GM19395 (cell line): Measurements from ENCODE around the gene ADARB2.
A peak's percentile ranks its signal among the peaks of the same experiment; 100 is the strongest.

Experiments
- ATAC-seq: cut with Tn5 transposase; IDR thresholded peaks from one replicate; pipeline ENCODE4 v1.9.1; 2021; ENCODE audit warnings: mild to moderate bottlenecking, moderate library complexity; ENCODE audit not compliant: unreplicated experiment

Gene ADARB2

DNA sequence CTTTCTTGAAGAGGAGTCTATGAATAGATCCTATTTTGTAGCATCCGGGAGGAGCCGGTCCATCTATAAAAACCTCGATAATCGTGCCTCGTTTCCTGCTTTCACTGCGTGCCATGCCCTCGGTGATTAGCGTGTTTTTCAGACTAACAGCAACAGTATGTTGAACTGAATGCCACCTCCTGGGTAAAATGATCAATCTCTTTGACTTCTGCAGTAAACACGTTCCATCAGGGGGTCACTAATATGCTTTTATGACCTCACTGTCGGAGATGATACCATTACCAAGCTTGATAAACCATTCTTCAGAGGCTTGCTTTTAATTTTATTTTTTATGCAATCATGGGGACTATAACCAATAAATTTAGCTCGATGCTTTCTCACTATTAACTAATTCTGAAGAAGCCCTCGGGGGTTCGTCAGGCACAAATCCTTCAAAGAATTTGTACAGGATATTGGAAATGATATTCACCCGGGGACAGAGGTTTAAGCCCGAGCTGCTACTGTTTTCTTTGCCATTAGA lies 228.3 kb downstream of the ADARB2 start:
- no peak for ATAC-seq

DNA sequence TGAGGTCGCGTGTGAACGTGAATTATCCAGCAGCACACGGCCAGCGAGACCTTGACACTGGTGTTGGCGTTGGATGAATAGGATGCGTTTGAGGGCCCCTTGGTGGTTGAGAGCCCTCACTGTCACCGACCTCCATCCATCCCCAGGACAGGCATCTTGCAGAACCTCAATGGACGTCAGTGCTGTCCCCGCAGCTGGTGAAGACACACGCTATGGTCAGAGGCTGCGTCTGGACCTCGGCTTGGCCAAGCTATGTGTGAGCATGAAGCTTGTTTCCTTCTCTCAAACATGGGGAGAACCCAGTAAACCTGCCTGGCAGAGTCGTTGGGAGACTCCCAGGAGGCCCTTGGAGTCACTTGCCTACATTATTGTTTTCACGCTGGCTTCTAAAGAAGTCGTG lies 229.2 kb downstream of the ADARB2 start:
- no peak for ATAC-seq

- ATAC-seq = no peak
Measured at GRCh38 chr10:1507436-1507835, 229.9 kb downstream of the ADARB2 start.

DNA sequence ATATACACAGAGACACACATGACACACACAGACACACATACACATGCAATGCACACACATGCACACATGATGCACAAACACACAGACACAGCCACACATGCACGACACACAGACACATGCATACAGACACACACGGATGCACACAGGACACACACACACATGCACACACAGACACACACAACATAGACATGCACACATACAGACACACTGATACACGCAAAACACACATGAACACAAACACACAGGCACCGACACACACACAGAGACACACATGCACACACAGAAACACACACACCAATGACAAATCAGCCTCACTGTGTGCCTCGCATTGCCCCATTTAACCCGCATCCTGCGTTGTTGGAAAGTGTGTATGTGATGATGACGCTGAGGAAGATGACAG lies 232.4 kb downstream of the ADARB2 start:
- ATAC-seq = no peak

GRCh38 chr10:1504286-1504685 lies 233.0 kb downstream of the ADARB2 start:
- ATAC-seq = no peak

DNA sequence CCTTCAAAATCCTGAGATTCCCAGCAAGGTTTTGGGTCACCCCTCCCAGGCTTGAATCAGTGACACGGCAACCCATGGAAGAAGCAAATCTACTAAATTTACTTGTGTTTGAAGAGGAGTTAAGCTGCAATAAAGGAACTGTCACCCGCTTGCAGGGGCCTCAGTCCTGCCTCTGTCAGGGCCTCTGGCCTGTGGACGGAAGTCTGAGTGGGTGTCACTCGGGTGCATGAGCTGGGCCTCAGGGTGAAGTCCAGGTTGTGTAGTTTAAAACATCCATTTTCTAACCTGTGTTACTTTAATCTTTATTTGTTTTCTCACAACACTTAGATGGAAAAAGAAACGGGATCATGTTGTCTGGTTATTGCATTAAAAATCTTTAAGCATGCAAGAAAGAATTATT lies 234.9 kb downstream of the ADARB2 start:
- no peak for ATAC-seq

DNA sequence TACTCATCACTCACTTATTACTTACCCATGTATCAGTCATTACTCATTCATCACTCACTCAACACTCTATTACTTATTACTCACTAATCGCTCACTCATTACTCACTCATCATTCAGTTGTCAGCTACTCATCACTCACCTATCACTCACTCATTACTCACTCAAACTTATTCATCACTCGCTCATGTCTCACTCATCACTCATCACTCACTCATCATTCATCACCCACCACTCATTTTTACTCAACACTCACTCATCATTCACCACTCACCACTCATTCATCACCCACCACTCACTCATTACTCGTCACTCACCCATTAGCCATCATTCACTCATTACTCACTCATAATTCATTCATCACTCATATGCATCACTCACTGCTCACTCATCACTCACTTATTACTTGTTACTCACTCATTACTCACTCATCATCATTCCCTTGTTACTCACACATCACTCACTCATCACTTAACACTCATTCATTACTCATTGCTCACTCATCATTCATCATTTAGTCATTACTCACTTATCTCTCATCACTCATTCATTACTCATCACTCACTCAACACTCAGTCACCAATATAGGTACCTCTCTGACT lies 237.9 kb downstream of the ADARB2 start:
- ATAC-seq = no peak

- ATAC-seq = no peak
Measured at GRCh38 chr10:1498746-1499358, 238.5 kb downstream of the ADARB2 start.

- no peak for ATAC-seq
Measured at GRCh38 chr10:1495915-1496517, 241.3 kb downstream of the ADARB2 start.

DNA sequence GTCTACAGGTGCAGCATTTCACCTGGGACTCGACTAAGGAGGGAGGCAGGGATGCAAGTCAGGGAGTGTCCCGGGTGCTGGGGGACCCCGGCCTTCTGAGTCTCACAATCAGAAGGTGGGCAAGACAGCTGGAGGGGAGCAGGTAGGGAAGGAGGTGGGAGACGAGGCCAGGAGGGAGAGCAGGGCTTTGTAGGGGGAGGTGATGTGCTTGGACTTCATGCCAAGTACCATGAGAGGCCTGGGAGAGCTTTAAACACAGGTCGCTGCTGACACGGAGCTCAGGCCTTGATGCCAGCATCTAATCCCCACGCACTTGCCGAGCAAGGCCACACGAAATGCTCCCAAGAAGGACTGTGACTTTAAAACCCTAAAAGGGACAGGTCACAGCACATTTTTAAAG lies 244.7 kb downstream of the ADARB2 start:
- no peak for ATAC-seq

DNA sequence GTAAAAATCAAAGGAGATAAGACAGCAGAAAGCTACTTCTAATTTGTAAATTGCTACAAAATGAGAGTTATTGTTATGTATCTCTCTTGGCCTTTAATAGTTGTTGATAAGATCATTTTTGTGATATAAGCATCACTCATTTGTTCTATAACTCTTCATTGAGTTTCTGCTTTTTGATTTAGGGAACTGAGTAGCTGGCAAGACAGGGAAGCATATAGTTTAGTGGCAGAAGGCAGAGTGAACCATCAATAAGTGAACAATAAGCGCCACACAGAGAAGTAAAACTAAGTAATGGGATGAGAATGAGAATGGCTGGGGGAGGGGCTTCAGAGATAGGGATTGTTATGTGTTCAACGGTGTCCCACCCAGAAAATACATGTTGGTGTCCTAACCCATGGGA lies 245.4 kb downstream of the ADARB2 start:
- ATAC-seq = no peak

DNA sequence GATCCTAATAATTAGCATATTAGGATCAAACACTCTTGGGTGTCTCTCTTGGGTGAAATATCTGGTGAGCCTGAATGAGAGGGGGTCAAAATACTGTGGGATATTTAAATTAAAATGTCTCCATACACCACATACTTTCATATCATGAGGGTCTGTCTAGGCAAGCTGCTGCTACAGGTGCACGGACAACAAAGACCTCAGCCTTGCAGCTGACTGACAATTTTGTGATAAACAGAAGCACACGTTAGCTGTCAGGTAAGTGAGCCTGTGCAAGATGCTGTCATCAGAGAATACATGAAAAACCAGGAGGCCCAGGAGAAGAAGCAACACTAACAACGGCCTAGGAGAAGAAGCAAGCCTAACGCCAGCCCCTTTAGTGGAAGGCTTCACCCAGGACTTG lies 247.5 kb downstream of the ADARB2 start:
- ATAC-seq = no peak

- peak; percentile 99 for ATAC-seq
Measured at GRCh38 chr10:1488970-1489548, 248.3 kb downstream of the ADARB2 start.

DNA sequence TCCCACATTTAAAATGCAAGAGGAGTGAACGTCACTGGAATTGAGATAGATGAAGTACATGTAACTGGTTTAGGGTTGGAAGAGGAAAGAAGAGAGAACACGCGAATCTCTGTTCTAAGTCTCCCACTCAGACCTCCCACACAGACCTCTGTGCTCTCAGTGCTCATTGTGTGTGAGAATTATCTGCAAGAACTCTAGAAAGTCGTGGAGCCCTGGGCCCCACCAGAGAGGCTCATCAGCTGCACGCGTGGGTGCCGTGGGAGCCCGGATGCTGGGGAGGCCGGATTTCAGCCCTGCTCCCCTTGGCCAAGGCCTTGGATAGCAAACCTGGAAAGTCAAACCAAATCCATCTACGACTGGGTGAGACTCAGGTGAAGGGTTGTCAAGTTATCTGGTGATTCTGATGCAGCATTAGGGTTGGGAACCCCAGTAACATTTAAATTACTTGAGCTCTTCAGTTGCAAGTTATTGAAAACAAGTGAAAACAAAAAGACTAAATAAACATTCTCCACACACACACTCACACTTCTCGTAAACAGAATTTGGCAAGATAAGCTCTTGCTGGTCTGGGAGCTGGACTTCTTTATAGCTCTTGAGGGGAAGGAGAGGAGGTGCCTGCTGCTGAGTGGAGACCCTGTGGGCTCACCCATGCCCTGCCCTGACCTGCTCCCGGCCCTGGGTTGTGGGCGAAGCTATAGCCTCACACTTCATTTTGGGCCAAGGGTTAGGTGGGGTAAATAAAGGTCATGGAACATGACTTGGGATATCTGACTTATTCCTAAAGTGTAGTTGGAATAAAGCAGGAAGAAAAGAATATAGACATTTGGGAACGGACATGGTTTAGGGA lies 250.3 kb downstream of the ADARB2 start:
- no peak for ATAC-seq

DNA sequence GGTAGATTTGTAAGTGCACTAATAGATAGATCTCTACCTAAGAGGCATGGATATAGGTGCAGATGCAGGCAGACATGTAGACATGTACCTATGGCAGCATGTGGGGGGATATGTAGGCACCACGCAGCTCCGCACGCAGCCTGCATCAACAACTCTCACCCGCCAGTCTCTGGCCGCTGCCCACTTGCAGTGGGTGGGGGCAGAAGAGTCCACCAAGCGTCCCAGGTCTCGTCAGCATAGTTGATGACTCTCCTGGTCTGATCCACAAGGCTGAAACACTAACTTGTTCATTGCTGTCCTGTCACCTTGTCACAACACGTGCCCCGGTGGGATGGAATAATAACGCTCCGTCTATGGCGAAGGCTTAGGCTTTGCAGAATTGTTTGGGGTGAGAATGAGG lies 252.0 kb downstream of the ADARB2 start:
- ATAC-seq = no peak

GRCh38 chr10:1483826-1484225 lies 253.5 kb downstream of the ADARB2 start:
- no peak for ATAC-seq

DNA sequence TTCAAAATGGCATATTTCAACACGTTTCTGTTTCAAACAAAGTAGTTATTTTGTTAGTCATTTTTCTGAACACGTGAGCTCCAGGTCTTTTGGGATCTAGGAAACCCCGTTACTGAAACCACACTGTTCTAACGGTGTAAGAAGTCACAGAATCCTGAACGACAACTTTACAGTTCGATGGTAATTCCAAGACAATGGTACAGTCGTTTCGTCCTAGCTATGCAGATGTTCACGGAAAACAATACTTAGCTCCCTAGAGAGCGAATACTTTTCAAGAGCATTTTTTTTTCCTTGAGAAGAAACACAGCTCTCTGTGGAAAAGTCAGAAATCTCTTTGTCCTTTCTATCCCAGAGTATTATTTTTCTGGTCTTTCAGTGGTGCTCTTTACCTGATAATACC lies 254.1 kb downstream of the ADARB2 start:
- no peak for ATAC-seq

DNA sequence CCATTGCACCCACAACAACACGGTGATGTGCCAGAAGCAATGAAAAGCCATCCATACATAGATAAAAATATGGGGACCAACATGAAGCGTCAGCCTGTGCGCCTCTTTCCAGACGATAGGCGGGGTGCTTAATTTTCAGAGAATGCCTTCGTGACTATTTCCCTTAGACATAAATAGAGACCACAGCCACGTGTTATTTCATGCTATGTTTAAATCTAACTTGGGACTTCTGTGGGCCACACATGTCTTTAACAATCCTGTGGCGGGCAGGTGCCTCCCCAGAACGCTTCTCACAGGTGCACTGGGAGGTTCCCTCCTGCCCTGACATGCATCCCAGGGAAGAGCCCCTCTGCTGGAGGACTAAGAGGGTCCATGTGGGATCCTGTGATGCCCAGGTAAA lies 259.7 kb downstream of the ADARB2 start:
- ATAC-seq = no peak

DNA sequence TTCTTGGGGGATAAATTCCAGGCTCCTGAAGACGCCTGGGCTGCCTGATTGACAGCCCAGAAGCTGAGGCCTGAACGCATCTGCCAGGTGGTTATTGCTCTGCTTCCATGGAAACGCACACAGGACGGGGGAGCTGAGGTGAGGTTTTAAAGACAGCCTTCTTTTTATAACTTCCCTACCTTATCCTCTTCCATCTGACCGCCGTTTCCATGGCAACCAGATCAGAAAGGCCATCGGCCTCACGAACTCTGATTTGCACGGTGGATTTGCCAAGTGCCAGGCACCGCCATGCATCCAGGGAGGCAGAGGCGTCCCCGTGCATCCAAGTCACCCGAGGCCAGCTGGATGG lies 260.9 kb downstream of the ADARB2 start:
- ATAC-seq = no peak

DNA sequence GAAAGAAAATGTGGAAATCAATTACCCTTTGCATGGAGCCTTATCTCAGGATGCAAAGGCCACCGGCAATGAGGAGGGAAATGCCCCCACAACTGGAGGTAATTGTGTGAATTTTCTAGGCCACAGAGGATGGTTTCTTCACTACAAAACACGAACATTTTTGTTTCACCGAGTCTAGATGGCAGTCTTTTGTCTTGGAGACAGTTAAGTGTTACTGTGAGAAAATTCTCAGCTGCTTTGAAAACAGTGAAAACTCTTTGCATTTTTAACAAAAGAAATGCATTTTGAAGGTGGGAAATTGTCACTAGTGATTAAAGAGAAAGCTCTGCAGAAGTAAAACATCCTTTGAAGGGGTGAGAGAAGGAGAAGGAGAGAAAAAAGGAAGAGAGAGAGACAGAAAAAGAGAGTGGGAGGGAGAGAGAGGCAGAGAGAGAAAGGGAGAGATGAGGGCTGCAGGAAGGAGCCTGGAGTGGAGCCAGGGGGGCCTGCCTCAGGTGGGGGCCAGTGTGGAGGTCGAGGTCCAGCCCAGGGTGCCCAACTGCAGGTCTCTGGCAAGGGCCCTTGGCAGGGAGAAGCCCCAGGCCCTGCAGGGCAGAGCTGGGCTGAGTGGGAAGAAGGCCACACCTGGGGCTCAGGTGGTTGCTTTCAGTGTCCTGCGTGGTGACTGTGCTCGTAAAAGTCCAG lies 261.4 kb downstream of the ADARB2 start:
- ATAC-seq = no peak

- no peak for ATAC-seq
Measured at GRCh38 chr10:1475098-1475591, 262.2 kb downstream of the ADARB2 start.
